ENCODE measurements around the gene DNAI2.

DNAI2 gene

DNA sequence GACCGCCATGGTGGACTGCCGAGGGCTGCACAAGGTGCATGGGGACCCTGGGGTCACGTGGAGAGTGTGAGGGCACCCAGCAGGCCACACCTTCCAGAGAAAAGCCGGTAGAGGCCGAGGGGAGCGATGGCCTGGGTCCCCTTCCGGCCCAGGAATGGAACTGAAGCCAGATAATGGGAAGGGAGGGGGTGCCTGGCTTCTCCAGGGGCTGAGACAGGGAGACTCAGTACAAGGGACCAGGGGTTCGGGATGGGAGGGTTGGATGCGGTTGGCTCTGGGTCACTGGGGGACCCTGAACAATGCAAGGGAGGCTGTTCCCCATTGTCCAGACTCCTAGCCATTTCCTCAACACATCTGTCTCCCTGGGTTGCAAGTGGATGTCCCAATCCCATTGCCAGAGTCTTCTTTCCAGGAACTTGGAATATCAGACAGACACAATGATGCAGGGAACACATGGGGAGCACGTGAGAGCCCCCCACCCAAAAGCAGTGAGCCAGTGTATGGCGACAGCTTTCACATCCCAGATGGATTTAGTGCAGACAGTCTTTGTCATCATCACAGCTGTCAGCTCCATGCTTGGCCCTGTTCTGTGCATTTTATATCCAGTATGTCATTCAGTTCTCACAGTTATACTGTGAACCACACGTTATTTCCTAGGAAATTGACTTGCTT, 23.6 kb upstream of the DNAI2 start:
- Histone ChIP-seq H3K9ac (ENCODE audit: insufficient read length) (no peak overlapping the region), H3K36me3 (ENCODE audit: insufficient read depth, low read length) (no peaks in the 10 kb centered on the region), H3K27ac (no peak overlapping the region), H3K9me3 (ENCODE audit: low read depth, low read length) (no peaks in the 10 kb centered on the region), H3K4me3 (no peak overlapping the region)
- no peak for DNase-seq (ENCODE audit: low read depth, low spot score)
- TF ChIP-seq FOXP2 (optimal IDR thresholded peaks at IDR 0.05; ENCODE audit: control extremely low read depth, extremely low read length, insufficient read depth) (no peak), POLR2AphosphoS5 (IDR thresholded peaks at IDR 0.05; ENCODE audit: borderline replicate concordance, low read depth, low read length) (no peak), EZH2 (IDR thresholded peaks at IDR 0.05) (no peak)

DNA sequence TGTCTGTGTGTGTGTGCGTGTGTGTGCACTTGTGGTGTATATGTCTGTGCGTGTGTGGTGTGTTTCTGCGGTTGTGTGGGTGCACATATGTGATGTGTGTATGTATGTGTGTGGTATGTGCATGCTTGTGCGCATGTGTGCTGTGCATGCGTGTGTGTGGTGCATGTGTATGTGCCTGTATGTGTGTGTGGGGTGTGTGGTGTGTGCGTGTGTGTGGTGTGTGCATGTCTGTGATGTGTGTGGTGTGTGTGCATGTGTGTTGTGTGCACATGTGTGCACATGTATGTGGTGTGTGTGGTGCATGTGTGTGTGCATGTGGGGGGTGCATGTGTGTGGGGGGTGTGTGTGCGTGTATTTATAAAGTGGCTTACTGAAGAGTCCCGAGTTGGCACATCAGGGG, 23.0 kb upstream of the DNAI2 start:
- no peak overlapping the region for H3K9ac ChIP-seq (ENCODE audit: insufficient read length)
- no peak overlapping the region for H3K27ac ChIP-seq
- TF ChIP-seq FOXP2 (optimal IDR thresholded peaks at IDR 0.05; ENCODE audit: control extremely low read depth, extremely low read length, insufficient read depth) (no peak), EZH2 (IDR thresholded peaks at IDR 0.05) (no peak), POLR2AphosphoS5 (IDR thresholded peaks at IDR 0.05; ENCODE audit: borderline replicate concordance, low read depth, low read length) (no peak)
- H3K9me3 ChIP-seq (ENCODE audit: low read depth, low read length) = no peaks in the 10 kb centered on the region
- no peak for DNase-seq (ENCODE audit: low read depth, low spot score)
- no peaks in the 10 kb centered on the region for H3K36me3 ChIP-seq (ENCODE audit: insufficient read depth, low read length)
- no peak overlapping the region for H3K4me3 ChIP-seq

DNA sequence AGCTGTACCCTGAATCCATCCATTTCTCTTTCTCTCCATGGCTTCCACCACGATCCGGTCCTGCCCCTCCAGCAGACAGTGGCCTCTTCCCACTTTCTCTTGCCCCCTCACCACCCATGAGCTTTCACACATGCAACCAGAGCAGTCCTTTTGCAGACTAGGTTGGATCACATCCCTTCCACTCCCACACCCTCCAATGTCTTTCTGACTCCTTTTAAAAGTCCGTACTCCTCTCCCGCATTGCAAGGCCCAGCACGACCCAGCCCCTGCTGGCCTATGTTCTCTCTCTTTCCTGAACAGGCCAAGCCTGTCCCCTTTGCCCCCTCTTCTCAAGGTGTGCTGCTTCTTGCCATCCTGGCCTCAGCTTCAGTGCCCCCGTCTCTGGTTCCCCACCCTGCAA, 22.5 kb upstream of the DNAI2 start:
- TF ChIP-seq EZH2 (IDR thresholded peaks at IDR 0.05) (no peak), POLR2AphosphoS5 (IDR thresholded peaks at IDR 0.05; ENCODE audit: borderline replicate concordance, low read depth, low read length) (no peak), FOXP2 (optimal IDR thresholded peaks at IDR 0.05; ENCODE audit: control extremely low read depth, extremely low read length, insufficient read depth) (no peak)
- no peak for DNase-seq (ENCODE audit: low read depth, low spot score)
- no peak overlapping the region for H3K27ac ChIP-seq
- no peak overlapping the region for H3K9ac ChIP-seq (ENCODE audit: insufficient read length)
- H3K9me3 ChIP-seq (ENCODE audit: low read depth, low read length) = no peaks in the 10 kb centered on the region
- no peak overlapping the region for H3K4me3 ChIP-seq
- no peaks in the 10 kb centered on the region for H3K36me3 ChIP-seq (ENCODE audit: insufficient read depth, low read length)

DNA sequence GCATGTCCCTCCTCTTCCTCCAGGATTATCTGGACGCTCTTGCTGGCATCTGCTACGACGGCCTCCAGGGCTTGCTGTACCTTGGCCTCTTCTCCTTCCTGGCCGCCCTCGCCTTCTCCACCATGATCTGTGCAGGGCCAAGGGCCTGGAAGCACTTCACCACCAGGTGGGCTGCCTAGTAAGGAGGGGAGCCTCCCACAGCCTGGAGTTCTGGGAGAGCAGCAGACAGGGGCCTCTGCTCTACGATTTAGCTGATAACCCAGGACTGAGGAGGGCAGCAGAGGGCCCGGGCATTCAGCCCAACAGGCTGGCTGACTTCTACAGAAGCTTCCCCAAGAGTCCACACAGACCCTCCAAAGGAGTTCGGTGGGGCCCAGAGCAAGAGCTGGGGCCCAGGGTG, 21.8 kb upstream of the DNAI2 start:
- no peaks in the 10 kb centered on the region for H3K9me3 ChIP-seq (ENCODE audit: low read depth, low read length)
- DNase-seq (ENCODE audit: low read depth, low spot score) = no peak
- no peaks in the 10 kb centered on the region for H3K36me3 ChIP-seq (ENCODE audit: insufficient read depth, low read length)
- no peak overlapping the region for H3K27ac ChIP-seq
- TF ChIP-seq FOXP2 (optimal IDR thresholded peaks at IDR 0.05; ENCODE audit: control extremely low read depth, extremely low read length, insufficient read depth) = no peak
- no peak for TF ChIP-seq EZH2 (IDR thresholded peaks at IDR 0.05)
- no peak for TF ChIP-seq POLR2AphosphoS5 (IDR thresholded peaks at IDR 0.05; ENCODE audit: borderline replicate concordance, low read depth, low read length)
- H3K9ac ChIP-seq (ENCODE audit: insufficient read length) = no peak overlapping the region
- no peak overlapping the region for H3K4me3 ChIP-seq

DNA sequence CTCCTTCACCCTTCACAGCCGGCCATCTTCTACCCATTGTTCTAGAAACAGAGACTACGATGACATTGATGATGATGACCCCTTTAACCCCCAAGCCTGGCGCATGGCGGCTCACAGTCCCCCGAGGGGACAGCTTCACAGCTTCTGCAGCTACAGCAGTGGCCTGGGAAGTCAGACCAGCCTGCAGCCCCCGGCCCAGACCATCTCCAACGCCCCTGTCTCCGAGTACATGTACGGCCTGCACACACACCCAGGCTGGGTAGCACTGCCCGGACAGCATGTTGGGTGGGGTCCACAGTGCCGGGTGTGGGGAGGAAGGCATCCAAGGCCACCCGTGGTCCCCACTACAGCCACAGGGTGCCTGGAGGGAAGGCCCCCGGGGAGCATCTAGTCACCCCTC, 21.0 kb upstream of the DNAI2 start:
- Histone ChIP-seq H3K36me3 (ENCODE audit: insufficient read depth, low read length) (no peaks in the 10 kb centered on the region), H3K4me3 (no peak overlapping the region), H3K9me3 (ENCODE audit: low read depth, low read length) (no peaks in the 10 kb centered on the region), H3K27ac (no peak overlapping the region), H3K9ac (ENCODE audit: insufficient read length) (no peak overlapping the region)
- DNase-seq (ENCODE audit: low read depth, low spot score) = no peak
- no peak for TF ChIP-seq EZH2 (IDR thresholded peaks at IDR 0.05)
- no peak for TF ChIP-seq FOXP2 (optimal IDR thresholded peaks at IDR 0.05; ENCODE audit: control extremely low read depth, extremely low read length, insufficient read depth)
- no peak for TF ChIP-seq POLR2AphosphoS5 (IDR thresholded peaks at IDR 0.05; ENCODE audit: borderline replicate concordance, low read depth, low read length)

DNA sequence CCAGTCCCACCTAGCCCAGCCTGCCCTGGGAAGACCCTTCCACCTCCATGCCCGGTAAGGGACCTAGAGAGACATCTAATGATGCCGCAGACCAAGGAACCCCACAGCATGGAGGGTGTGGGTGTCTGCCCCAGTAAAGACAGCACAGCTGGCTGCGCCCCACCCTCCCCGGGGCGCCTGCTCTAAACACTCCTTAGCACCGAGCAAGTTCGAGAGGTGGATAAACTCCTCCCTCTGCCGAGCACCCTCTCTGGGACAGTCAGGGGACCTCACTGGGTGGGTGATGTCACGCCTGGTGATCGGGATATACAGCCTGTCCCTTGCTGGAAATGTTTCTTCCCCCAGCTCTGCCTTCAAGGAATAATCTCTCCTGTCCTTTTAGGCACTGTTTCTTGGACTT, 16.7 kb upstream of the DNAI2 start:
- Histone ChIP-seq H3K9ac (ENCODE audit: insufficient read length) (no peak overlapping the region), H3K9me3 (ENCODE audit: low read depth, low read length) (no peaks in the 10 kb centered on the region), H3K36me3 (ENCODE audit: insufficient read depth, low read length) (no peaks in the 10 kb centered on the region), H3K4me3 (no peak overlapping the region), H3K27ac (no peak overlapping the region)
- no peak for DNase-seq (ENCODE audit: low read depth, low spot score)
- TF ChIP-seq FOXP2 (optimal IDR thresholded peaks at IDR 0.05; ENCODE audit: control extremely low read depth, extremely low read length, insufficient read depth) = no peak
- no peak for TF ChIP-seq POLR2AphosphoS5 (IDR thresholded peaks at IDR 0.05; ENCODE audit: borderline replicate concordance, low read depth, low read length)
- TF ChIP-seq EZH2 (IDR thresholded peaks at IDR 0.05) = no peak

DNA sequence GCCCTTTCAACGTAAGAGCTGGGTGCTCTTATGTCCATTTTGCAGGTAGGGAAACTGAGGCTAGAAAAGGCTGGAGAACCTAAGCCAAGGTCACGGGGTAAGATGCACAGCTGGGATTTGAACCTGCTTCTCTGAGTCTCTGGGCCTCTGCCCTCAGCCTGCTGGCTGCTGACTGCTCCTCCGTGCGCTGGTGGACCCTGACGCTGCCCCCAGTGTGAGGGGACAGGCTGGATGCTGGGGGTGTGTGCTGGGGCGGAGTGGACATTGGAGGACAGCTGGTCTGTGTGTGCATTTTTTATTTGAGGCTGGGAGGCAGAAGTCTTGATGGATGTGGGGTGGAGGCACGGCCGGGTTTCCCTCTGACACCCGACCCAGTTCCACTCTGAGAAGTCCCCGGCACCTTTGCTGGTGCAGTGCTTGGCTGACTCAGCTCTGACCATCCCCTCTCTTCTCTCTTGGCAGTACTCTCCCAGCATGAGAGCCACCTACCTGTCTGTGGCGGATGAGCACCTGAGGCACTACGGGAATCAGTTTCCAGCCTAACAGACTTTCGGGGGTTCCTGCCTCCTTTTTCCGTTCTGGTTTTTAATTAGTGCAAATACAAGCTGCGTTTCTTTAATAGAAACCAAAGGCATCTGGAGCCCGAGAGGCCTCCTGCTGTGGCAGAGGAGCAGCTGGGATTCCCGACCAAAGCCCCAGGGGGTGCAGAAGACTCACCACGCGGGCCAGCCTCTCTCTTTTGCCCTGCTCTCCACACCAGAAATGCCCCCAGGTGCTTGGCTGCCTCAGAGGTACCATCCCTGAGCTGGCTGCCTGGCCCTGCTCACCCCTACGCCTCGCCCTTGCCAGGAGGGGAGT, 14.1 kb upstream of the DNAI2 start:
- no peak for DNase-seq (ENCODE audit: low read depth, low spot score)
- no peak overlapping the region for H3K9ac ChIP-seq (ENCODE audit: insufficient read length)

DNA sequence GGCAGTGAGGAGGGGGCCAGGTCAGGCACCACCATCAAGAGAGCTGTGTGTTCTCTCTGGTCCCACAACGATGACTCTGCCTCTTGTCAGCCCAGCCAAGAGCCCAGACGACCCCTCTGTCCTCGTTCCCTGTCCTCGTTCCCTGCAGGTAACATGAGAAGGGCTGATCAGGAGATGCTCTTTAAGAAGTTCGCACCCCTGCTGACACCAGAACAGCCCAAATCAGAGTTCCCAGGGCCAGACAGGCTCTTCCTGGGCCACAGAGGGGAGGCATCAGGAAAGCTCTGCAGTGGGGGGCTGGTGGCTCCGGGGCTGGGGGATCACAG, 13.5 kb upstream of the DNAI2 start:
- Histone ChIP-seq H3K27ac (no peak overlapping the region), H3K9me3 (ENCODE audit: low read depth, low read length) (no peaks in the 10 kb centered on the region), H3K4me3 (no peak overlapping the region), H3K9ac (ENCODE audit: insufficient read length) (no peak overlapping the region), H3K36me3 (ENCODE audit: insufficient read depth, low read length) (no peaks in the 10 kb centered on the region)
- no peak for DNase-seq (ENCODE audit: low read depth, low spot score)
- TF ChIP-seq EZH2 (IDR thresholded peaks at IDR 0.05) (no peak), POLR2AphosphoS5 (IDR thresholded peaks at IDR 0.05; ENCODE audit: borderline replicate concordance, low read depth, low read length) (no peak), FOXP2 (optimal IDR thresholded peaks at IDR 0.05; ENCODE audit: control extremely low read depth, extremely low read length, insufficient read depth) (no peak)

More for the DNA sequence above, 14.1 kb upstream of the DNAI2 start:
- Histone ChIP-seq H3K9me3 (ENCODE audit: low read depth, low read length) (no peaks in the 10 kb centered on the region), H3K27ac (no peak overlapping the region), H3K36me3 (ENCODE audit: insufficient read depth, low read length) (no peaks in the 10 kb centered on the region), H3K4me3 (no peak overlapping the region)
- TF ChIP-seq FOXP2 (optimal IDR thresholded peaks at IDR 0.05; ENCODE audit: control extremely low read depth, extremely low read length, insufficient read depth) = no peak
- no peak for TF ChIP-seq POLR2AphosphoS5 (IDR thresholded peaks at IDR 0.05; ENCODE audit: borderline replicate concordance, low read depth, low read length)
- no peak for TF ChIP-seq EZH2 (IDR thresholded peaks at IDR 0.05)
